Measurements from ENCODE around the gene XRN1. TPM values are rescaled to one million over a fixed set of nuclear protein-coding genes. Genes with fewer than 3 reads are reported as not detected.
"Not testable (repeated sequence)": the region's sequence is repeated elsewhere in the genome, so short reads cannot be mapped to it uniquely, and the experiment has no call there.

XRN1 gene
- total RNA-seq, 4 donors from 2014 or later = 30.7 to 63.1 (median 35.2) TPM

DNA sequence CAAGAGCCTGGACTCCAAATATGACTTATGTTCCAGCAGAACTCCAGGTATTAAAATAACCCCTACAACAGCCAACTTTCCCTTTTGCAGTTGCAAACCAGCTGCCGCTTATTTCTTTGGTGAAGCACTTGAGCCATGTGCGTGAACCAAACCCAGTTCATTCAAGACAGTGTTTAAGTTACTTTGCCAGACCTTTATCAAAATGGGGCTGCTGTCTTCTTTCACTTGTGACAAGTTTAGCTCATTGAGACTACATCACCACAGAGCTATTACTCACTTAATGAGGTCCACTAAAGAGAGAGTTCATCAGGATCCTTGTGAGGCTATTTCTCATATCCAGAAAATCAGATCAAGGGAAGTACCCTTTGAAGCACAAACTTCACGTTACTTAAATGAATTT lies 2.4 kb upstream of the XRN1 start:
- TF ChIP-seq, protein P1, sequence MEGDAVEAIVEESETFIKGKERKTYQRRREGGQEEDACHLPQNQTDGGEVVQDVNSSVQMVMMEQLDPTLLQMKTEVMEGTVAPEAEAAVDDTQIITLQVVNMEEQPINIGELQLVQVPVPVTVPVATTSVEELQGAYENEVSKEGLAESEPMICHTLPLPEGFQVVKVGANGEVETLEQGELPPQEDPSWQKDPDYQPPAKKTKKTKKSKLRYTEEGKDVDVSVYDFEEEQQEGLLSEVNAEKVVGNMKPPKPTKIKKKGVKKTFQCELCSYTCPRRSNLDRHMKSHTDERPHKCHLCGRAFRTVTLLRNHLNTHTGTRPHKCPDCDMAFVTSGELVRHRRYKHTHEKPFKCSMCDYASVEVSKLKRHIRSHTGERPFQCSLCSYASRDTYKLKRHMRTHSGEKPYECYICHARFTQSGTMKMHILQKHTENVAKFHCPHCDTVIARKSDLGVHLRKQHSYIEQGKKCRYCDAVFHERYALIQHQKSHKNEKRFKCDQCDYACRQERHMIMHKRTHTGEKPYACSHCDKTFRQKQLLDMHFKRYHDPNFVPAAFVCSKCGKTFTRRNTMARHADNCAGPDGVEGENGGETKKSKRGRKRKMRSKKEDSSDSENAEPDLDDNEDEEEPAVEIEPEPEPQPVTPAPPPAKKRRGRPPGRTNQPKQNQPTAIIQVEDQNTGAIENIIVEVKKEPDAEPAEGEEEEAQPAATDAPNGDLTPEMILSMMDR (IDR thresholded peaks at IDR 0.05) = no peak

DNA sequence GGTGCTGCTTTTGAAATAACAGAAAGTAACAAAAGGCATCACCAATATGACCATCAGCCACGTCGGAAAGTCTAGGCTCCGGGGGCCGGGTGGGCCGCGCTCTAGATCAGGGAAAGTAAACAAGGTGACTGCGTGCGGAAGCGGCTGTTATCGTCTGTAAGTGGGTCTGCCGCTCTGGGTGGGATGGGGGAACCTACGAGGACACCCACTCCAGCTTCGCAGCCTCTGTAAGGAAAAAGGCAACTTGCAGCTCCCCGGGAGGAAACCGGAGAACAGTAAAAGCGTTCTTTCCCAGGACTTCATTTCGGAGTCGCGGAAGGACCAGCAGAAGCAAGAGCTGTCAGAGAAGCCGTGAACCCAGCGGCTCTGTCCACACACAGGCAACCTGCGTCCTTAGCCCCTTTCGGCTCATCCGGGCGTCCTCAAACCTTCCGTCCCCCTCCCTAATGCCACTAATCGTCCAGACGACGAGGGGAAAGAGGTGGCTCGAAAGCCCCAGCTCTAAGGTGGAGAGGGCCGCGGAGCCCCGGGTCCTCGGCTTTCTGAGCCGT lies 461 bp downstream of the XRN1 start:
- no peak for DNase-seq (ENCODE audit: low spot score)
- TF ChIP-seq, protein P1 (IDR thresholded peaks at IDR 0.05) = no peak

More for the DNA sequence above, 2.4 kb upstream of the XRN1 start:
- no peak for ATAC-seq (ENCODE audit: low FRiP score)
- no peak for DNase-seq (ENCODE audit: low spot score)

DNA sequence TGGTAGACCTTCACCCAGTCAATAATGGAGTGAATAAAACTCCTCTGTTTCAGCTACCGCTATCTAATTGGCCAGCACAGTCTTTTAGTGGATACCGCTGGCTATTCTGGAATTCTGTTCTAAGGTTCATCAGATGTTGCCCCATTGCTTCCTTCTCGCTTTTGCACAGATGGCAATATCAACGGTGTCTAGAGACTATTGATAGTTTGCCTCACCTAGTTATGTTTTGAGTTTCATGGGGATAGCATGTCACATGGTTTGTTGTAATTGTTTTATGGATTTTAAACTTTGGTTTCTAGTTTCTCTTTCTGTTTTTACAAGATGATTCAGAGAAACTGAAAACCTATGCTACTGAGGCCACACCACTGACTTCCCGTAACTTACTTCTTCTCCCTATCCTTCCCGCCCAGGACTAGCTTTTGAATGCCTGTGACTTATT lies 2.0 kb downstream of the XRN1 start:
- DNase-seq (ENCODE audit: low spot score) = no peak
- ATAC-seq (ENCODE audit: low FRiP score) = no peak
- TF ChIP-seq, protein P1 (IDR thresholded peaks at IDR 0.05) = no peak

More for the DNA sequence above, 461 bp downstream of the XRN1 start:
- ATAC-seq (ENCODE audit: low FRiP score) = peak; percentile 36

DNA sequence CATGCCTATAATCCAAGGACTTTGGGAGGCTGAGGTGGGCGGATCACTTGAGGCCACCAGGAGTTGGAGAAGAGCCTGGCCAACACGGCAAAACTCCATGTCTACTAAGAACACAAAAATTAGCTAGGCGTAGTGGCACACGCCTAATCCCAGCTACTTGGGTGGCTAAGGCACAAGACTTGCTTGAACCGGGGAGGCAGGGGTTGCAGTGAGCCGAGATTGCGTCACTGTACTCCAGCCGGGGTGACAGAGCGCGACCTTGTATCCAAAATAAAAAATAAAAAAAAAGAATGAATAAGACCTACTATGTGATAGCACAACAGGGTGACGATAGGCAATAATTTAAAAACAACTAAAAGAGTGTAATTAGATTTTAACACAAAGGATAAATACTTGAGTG lies 3.5 kb downstream of the XRN1 start:
- TF ChIP-seq, protein P1 (IDR thresholded peaks at IDR 0.05) = no peak
- ATAC-seq (ENCODE audit: low FRiP score) = no peak

DNA sequence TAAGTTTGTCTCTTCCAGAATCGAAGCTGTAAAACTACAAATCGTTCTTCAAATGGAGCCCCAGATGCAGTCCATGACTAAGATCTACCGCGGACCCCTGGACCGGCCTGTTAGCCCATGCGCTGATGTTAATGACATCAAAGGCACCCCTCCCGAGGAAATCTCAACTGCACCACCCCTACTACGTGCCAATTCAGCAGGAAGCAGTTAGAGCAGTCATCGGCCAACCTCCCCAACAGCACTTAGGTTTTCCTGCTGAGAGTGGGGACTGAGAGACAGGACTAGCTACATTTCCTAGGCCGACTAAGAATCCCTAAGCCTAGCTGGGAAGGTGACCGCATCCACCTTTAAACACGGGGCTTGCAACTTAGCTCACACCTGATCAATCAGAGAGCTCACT lies 4.8 kb downstream of the XRN1 start:
- not testable (repeated sequence) for ATAC-seq (ENCODE audit: low FRiP score); DNase-seq (ENCODE audit: low spot score)

More for the DNA sequence above, 3.5 kb downstream of the XRN1 start:
- no peak for DNase-seq (ENCODE audit: low spot score)

DNA sequence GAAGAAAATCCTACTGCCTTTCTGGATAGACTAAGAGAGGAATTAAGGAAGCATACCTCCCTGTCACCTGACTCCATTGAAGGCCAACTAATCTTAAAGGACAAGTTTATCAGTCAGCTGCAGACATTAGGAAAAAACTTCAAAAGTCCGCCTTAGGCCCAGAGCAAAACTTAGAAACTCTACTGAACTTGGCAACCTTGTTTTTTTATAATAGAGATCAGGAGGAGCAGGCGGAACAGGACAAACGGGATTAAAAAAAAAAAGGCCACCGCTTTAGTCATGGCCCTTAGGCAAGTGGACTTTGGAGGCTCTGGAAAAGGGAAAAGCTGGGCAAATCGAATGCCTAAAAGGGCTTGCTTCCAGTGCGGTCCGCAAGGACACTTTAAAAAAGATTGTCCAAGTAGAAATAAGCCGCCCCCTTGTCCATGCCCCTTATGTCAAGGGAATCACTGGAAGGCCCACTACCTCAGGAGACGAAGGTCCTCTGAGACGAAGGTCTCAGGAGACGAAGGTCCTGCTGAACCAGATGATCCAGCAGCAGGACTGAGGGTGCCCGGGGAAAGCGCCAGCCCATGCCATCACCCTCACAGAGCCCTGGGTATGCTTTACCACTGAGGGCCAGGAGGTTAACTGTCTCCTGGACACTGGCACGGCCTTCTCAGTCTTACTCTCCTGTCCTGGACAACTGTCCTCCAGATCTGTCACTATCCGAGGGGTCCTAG lies 8.2 kb downstream of the XRN1 start:
- not testable (repeated sequence) for DNase-seq (ENCODE audit: low spot score); ATAC-seq (ENCODE audit: low FRiP score)

DNA sequence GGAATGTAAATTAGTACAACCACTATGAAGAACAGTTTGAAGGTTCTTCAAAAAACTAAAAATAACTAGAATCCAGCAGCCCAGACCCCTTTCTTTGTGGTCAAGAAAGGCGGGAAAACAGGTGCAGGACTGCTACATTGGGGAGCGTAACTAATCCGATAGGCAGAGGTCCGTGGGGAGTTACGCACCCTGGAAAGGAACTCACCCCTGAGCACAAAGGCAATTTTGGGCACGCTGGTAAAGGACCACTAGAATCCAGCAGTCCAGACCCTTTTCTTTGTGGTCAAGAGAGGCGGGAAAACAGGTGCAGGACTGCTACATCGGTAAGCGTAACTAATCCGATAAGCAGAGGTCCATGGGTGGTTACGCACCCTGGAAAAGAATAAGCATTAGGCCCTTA lies 9.7 kb downstream of the XRN1 start:
- ATAC-seq (ENCODE audit: low FRiP score); DNase-seq (ENCODE audit: low spot score): not testable (repeated sequence)

DNA sequence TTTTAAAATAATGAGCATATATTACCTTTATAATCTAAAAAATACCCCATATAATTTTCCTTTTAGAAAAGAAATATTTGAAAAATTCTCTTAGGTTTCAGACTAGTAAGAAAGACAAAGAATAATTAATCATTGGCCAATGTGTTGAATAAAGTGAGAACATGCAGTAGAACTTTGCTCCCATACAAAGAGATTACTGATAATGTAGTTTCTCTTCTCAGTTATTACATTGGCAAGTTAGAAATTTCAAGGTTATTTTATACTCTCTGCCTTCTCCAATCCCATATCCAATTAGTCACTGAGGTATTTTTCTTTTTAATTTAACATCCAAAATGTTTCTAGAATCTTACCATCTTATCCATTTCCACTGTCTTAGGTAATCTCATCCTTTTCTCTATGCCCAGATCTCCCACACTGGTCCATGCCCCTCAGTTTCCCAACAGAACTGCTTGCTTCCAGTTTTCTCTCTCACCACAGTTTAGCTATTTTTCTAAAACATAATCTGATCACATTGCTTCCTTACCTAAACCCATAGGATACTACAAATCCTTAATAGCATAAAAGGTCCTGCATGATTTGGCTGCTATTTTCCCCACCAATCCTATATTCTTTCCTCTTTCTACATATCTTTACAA lies 10.8 kb downstream of the XRN1 start:
- TF ChIP-seq, protein P1 (IDR thresholded peaks at IDR 0.05) = no peak
- ATAC-seq (ENCODE audit: low FRiP score) (no peak), DNase-seq (ENCODE audit: low spot score) (no peak)

All from omental fat pad (tissue), 4 donors.